Endometrial microvascular endothelial cells (primary cell): ENCODE data around the gene ZNF385C. TPM values are rescaled to one million over a fixed set of nuclear protein-coding genes. Genes with fewer than 3 reads are reported as not detected.

Experiments
- in situ Hi-C: cut with HindIII; loops from 2 replicates; pipeline ENCODE4 v1.10.0; 2017; ENCODE audit warnings: low sequenced_read_pairs, low pct_unique_long_range_greater_than_20kb; ENCODE audit errors: inconsistent ontology term
- total RNA-seq: library from RNA; depleted of rRNA; stranded (reverse); fragments of >200 nt; gene quantifications from one replicate; pipeline ENCODE4 v1.2.3, GENCODE V29; 2015; ENCODE audit errors: inconsistent ontology term

The ZNF385C gene
- total RNA-seq, 1 donor from 2014 or later, result 0.19 TPM

GRCh38 chr17:42061646-42062487 is 36.4 kb downstream of the ZNF385C start:
- in situ Hi-C loops, result no loop called here

DNA sequence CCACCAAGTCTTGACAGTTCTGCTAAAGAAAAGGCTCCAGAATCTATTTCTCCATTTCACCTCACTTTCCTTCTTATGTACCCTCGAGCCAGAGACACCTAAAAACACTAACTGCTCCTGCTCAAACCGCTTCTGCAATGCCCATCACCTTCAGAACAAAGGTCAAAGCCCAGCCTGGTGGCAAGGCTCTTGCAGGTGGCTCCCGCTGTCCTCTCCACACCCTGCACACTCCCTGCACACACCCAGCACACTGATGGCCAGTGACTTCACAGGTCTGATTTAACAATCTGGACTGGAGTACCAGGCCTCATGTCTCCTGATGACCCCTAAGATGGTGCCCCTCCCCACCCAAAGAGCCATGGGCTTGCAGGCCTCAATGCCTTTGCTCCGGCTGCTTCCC is 38.0 kb downstream of the ZNF385C start:
- in situ Hi-C loops, result no loop called here

DNA sequence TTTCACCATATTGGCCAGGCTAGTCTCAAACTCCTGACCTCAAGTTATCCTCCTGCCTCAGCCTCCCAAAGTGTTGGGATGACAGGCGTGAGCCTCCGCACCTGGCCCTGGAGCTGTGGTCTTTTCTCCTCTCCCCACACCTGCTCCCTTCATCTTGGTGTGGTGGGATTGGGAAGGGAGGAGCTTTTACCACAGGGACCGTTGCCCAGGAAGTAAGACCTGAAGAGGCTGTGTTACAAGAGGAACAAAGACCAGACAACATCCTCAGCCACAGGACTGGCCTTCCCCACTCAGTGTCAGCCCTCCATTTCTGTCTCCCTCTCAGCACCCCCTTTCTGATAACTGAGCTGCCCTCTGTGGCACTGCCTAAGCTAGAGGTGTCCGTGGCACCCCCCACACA is 38.5 kb downstream of the ZNF385C start:
- in situ Hi-C loops, result no loop called here

DNA sequence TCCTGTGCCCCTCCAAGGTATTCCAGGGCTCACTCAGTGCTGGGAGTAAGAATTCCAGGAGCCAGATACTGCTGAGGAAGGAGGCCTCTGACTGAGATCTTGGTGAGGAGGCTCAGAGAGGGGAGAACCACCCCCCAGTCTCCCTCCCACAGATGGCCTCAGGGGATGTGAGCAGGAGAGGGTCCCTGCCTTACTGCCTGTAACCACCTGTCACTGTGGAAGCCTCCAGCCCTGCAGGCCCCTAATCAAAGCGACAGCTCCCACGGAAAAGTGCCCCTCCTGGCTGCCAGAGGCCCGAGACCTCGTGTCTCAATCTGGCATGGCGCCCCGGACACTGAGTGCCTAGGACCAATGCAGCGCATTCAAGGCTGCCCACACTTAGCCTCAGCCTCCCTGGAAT is 40.2 kb downstream of the ZNF385C start:
- in situ Hi-C loops, result no loop called here

GRCh38 chr17:42056635-42057034 is 41.6 kb downstream of the ZNF385C start:
- in situ Hi-C loops, result no loop called here

DNA sequence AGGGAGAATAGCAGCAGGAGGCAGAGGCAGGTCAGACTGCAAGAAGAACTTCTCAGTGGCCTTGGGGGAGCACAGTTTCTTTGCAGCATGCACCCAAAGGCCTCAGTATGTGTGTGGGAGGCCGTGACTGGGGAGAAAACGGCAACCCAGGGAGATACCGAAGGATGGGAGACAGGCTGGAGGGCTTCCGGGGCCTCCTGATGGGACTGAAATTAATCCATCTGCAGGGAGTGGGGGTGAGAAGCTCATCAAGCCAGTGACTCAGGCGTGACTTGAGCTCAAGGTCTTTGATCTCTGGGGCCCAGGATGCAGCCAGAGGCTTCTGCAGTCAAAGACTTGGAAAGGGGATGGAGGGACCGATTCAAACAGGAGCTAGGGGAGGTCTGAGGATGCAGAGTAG is 42.8 kb downstream of the ZNF385C start:
- in situ Hi-C loops, result no loop called here

DNA sequence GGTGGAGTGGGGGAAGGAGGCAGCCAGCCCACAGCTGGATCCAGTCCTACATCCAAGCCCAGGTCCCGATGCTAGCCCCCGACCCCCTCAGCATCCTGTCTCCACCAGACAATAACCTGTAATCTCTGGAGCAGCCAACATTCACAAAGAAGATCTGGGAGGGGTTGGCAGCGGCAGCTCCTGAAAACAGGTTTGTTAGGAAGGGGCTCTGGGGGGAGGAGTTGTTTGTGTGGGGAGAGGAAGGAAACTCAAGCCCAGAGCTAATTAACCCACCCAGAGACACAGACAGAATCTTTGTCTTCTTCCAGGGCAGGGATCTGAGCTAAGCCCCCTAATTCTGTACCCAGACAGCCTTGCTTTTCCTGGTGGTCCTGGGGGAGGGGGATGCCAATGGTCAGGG is 43.2 kb downstream of the ZNF385C start:
- in situ Hi-C loops, result no loop called here

DNA sequence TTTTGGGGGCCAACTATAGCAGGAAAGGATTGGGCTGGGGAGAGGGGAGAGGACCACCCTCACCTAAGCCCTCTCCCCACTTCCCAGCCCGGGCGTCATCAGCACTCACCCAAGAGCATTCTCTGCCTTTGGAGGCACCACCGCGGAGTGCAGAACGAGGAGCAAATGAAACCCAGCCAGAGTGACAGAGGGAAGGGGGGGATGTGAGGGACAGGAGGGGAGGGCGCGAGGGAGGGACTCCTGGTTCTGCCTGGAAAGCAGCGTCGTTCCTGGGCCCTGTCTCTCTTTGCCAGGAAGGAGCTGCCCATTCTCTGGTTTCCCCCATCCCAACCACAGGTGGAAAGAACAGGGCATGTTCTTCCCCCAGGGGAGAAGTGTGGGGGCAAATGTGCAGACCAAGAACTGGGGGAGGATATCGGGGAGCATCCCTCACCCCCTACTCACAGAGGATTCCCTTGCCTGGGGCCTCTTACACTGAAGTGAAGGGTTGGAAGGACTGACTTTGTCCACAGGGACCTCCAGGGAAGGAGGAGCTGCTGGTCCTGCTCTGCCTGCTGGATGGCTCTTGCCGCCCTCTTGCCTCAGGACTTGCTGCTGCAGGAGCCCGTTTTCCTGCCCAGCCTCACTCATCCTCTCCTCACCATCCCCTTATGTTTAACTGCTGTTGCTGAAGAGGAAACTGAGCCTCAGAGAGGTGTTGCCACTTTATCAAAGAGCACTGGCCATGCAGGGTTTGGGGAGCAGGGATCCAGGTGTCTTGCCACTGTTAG is 44.4 kb downstream of the ZNF385C start:
- in situ Hi-C loops, result no loop called here

- in situ Hi-C loops, result no loop called here
Measured at GRCh38 chr17:42052346-42052877, 45.9 kb downstream of the ZNF385C start.

- in situ Hi-C loops, result no loop called here
Measured at GRCh38 chr17:42051645-42052044, 46.6 kb downstream of the ZNF385C start.

DNA sequence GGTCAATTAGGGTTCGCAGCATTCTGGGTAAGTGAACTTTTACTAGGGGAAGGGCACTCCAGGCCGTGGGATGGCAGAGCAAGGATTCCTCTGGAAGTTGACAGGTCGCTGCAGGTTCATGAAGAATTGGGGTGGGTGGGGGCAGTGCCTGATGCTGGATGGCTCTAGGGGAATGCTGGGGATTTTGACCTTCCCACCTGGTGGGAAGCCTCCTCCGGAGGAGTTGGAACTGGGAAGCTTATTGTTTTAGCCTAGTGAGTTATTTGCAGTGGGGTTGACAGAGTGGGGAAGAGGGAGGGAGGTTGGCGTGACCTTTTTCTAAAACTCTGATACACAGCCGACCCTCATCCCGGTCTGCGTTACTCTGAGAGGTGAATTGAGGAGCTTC is 47.3 kb downstream of the ZNF385C start:
- in situ Hi-C loops, result no loop called here

- in situ Hi-C loops, result no loop called here
Measured at GRCh38 chr17:42050393-42051012, 47.8 kb downstream of the ZNF385C start, which contains the start of gene C17orf113. Gene C17orf113 (minus strand): TSS chr17:42050601. CDS start chr17:42043376, 7,225 bp downstream.

- in situ Hi-C loops, result no loop called here
Measured at GRCh38 chr17:42049834-42050392, 48.4 kb downstream of the ZNF385C start.

- in situ Hi-C loops, result no loop called here
Measured at GRCh38 chr17:42047343-42047742, 50.9 kb downstream of the ZNF385C start.

DNA sequence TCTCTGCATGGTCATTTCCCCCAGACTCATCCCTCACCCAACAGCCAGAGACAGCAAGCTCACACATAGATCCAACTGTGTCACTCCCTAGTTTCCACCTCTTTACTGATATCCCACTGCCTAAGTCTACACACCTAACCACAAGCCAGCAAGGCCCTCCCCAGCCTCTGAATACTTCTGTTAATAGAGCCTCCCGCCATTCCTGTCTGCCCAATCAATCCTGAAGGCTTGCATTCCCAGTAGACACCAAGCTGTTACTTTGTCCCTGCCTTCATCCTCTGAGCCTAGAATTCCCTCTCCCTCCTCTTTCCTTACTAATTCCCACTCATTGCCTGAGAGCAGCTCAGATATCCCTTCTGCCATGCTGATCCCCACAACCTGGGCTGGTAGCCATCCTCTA is 52.6 kb downstream of the ZNF385C start:
- in situ Hi-C loops, result no loop called here

DNA sequence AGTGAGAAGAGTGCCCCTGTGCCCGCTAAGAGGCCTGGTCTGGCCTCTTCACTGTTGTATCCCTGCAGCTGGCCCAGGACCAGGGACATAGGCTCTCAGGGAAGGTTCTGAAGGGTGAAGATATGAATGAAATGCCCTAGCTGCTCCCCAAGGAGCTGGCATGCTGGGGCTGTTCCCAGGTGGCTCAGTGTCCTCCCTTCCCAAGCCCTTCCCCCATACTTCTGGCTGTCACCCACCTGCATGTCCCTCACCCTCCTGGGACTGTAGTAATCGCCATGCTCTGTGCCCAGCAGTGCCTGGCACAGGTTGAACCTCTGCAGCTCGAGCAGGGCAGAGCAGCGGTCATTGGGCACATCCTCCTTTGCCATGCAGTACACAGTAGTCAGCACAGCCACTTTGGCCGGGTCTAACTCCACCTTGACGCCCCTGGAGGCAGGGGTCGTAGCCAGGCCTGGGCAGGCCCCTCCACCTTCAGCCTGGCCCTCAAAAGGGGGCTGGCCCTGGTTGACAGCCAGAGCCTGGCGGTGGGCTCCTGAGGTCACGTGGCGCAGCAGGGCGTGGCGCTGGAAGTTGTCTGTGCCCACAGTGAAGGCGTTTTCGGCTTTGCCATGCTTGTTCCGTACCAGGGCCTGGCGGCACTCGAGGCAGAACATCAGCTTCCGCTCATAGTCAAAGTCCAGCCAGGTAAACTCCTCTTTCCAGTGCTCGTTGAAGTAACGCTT is 55.5 kb downstream of the ZNF385C start:
- in situ Hi-C loops, result no loop called here

- in situ Hi-C loops, result no loop called here
Measured at GRCh38 chr17:42041619-42042018, 56.7 kb downstream of the ZNF385C start.

GRCh38 chr17:42040818-42041217 is 57.5 kb downstream of the ZNF385C start:
- in situ Hi-C loops, result no loop called here
